ENCODE results near the gene CDH12. TPM values are rescaled to one million over a fixed set of nuclear protein-coding genes. Genes with fewer than 3 reads are reported as not detected.

The CDH12 gene
- polyA plus RNA-seq, 2 donors: 0.01 TPM; not detected in 1

DNA sequence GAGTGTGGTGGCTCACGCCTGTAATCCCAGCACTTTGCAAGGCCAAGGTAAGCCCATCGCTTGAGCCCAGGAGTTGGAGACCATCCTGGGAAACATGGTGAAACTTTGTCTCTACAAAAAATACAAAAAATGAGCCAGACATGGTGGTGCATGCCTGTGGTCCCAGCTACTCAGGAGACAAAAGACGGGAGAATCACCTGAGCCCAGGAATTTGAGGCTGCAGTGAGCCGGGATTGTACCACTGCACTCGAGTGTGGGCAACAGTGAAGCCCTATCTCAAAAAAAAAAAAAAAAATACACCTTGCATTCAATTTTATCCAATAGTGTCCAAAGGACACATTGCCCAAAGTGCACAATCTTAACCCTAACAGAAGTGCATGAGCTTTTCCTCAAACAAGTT lies 372.8 kb downstream of the CDH12 start:
- no peaks in the 10 kb centered on the region for H3K36me3 ChIP-seq (ENCODE audit: control insufficient read depth in 2 of 2, insufficient read depth in 2 of 2, low read length in 1 of 2)
- no peak overlapping the region for H3K4me3 ChIP-seq (ENCODE audit: low read depth in 1 of 2, low read length in 2 of 2)
- no peak overlapping the region for H3K27ac ChIP-seq (ENCODE audit: low read depth in 2 of 2, low read length in 1 of 2)
- H3K4me1 ChIP-seq (ENCODE audit: control insufficient read depth in 2 of 2, insufficient read depth in 2 of 2, low read length in 1 of 2): no peaks in the 10 kb centered on the region
- WGBS, 2 donors: 66 to 70% methylated on average over 5 of the region's 5 CpGs
- H3K9me3 ChIP-seq (ENCODE audit: control insufficient read depth in 2 of 2, insufficient read depth in 1 of 2, low read depth in 1 of 2, low read length in 1 of 2): no peaks in the 10 kb centered on the region
- no peaks in the 10 kb centered on the region for H3K27me3 ChIP-seq (ENCODE audit: control insufficient read depth in 1 of 2, insufficient read depth in 2 of 2, low read length in 2 of 2)

GRCh38 chr5:22473886-22474285 lies 379.3 kb downstream of the CDH12 start:
- WGBS, 2 donors: 58 to 68% methylated on average over 2 of the region's 2 CpGs
- Histone ChIP-seq H3K36me3 (ENCODE audit: control insufficient read depth in 2 of 2, insufficient read depth in 2 of 2, low read length in 1 of 2) (no peaks in the 10 kb centered on the region), H3K9me3 (ENCODE audit: control insufficient read depth in 2 of 2, insufficient read depth in 1 of 2, low read depth in 1 of 2, low read length in 1 of 2) (no peaks in the 10 kb centered on the region), H3K4me3 (ENCODE audit: low read depth in 1 of 2, low read length in 2 of 2) (no peak overlapping the region), H3K27me3 (ENCODE audit: control insufficient read depth in 1 of 2, insufficient read depth in 2 of 2, low read length in 2 of 2) (no peaks in the 10 kb centered on the region), H3K4me1 (ENCODE audit: control insufficient read depth in 2 of 2, insufficient read depth in 2 of 2, low read length in 1 of 2) (no peaks in the 10 kb centered on the region), H3K27ac (ENCODE audit: low read depth in 2 of 2, low read length in 1 of 2) (no peak overlapping the region)

GRCh38 chr5:22471154-22471553 lies 382.0 kb downstream of the CDH12 start:
- no peaks in the 10 kb centered on the region for H3K27me3 ChIP-seq (ENCODE audit: control insufficient read depth in 1 of 2, insufficient read depth in 2 of 2, low read length in 2 of 2)
- no peak overlapping the region for H3K4me3 ChIP-seq (ENCODE audit: low read depth in 1 of 2, low read length in 2 of 2)
- H3K36me3 ChIP-seq (ENCODE audit: control insufficient read depth in 2 of 2, insufficient read depth in 2 of 2, low read length in 1 of 2): no peaks in the 10 kb centered on the region
- no peak overlapping the region for H3K27ac ChIP-seq (ENCODE audit: low read depth in 2 of 2, low read length in 1 of 2)
- 67 to 72% methylated on average over 2 of the region's 2 CpGs for WGBS, 2 donors
- H3K9me3 ChIP-seq (ENCODE audit: control insufficient read depth in 2 of 2, insufficient read depth in 1 of 2, low read depth in 1 of 2, low read length in 1 of 2): no peaks in the 10 kb centered on the region
- H3K4me1 ChIP-seq (ENCODE audit: control insufficient read depth in 2 of 2, insufficient read depth in 2 of 2, low read length in 1 of 2): no peaks in the 10 kb centered on the region

- Histone ChIP-seq H3K4me3 (ENCODE audit: low read depth in 1 of 2, low read length in 2 of 2) (no peak overlapping the region), H3K4me1 (ENCODE audit: control insufficient read depth in 2 of 2, insufficient read depth in 2 of 2, low read length in 1 of 2) (no peaks in the 10 kb centered on the region), H3K9me3 (ENCODE audit: control insufficient read depth in 2 of 2, insufficient read depth in 1 of 2, low read depth in 1 of 2, low read length in 1 of 2) (no peaks in the 10 kb centered on the region), H3K27ac (ENCODE audit: low read depth in 2 of 2, low read length in 1 of 2) (no peak overlapping the region), H3K27me3 (ENCODE audit: control insufficient read depth in 1 of 2, insufficient read depth in 2 of 2, low read length in 2 of 2) (no peaks in the 10 kb centered on the region), H3K36me3 (ENCODE audit: control insufficient read depth in 2 of 2, insufficient read depth in 2 of 2, low read length in 1 of 2) (no peaks in the 10 kb centered on the region)
- WGBS, 2 donors: 92 to 93% methylated on average over 3 of the region's 3 CpGs
Observed at GRCh38 chr5:22470408-22470807, 382.7 kb downstream of the CDH12 start.

DNA sequence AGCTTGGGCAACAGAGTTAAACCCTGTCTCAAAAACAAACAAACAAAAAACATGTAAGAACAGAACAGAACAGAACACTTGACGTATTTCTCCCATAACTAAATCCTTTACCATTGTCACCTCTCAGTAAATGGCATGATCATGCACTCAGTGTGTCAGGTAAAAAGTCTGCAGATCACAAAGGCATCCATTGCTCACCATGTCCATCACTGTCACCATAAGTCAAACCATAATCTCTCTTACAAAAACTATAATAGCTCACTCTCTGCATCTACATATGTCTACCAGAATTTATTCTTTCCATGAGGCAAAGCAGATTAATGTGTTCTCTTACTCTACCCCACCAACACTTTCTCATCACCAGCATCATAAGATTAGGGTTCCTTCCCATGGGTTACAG lies 387.5 kb downstream of the CDH12 start:
- Histone ChIP-seq H3K27me3 (ENCODE audit: control insufficient read depth in 1 of 2, insufficient read depth in 2 of 2, low read length in 2 of 2) (no peaks in the 10 kb centered on the region), H3K4me1 (ENCODE audit: control insufficient read depth in 2 of 2, insufficient read depth in 2 of 2, low read length in 1 of 2) (no peaks in the 10 kb centered on the region), H3K9me3 (ENCODE audit: control insufficient read depth in 2 of 2, insufficient read depth in 1 of 2, low read depth in 1 of 2, low read length in 1 of 2) (no peaks in the 10 kb centered on the region), H3K36me3 (ENCODE audit: control insufficient read depth in 2 of 2, insufficient read depth in 2 of 2, low read length in 1 of 2) (no peaks in the 10 kb centered on the region), H3K4me3 (ENCODE audit: low read depth in 1 of 2, low read length in 2 of 2) (no peak overlapping the region), H3K27ac (ENCODE audit: low read depth in 2 of 2, low read length in 1 of 2) (no peak overlapping the region)
- whole genome bisulfite sequencing, 2 donors: 55 to 70% methylated on average over 1 of the region's 1 CpG

- no peaks in the 10 kb centered on the region for H3K36me3 ChIP-seq (ENCODE audit: control insufficient read depth in 2 of 2, insufficient read depth in 2 of 2, low read length in 1 of 2)
- 48 to 49% methylated on average over 3 of the region's 3 CpGs for WGBS, 2 donors
- H3K4me1 ChIP-seq (ENCODE audit: control insufficient read depth in 2 of 2, insufficient read depth in 2 of 2, low read length in 1 of 2): no peaks in the 10 kb centered on the region
- H3K9me3 ChIP-seq (ENCODE audit: control insufficient read depth in 2 of 2, insufficient read depth in 1 of 2, low read depth in 1 of 2, low read length in 1 of 2): no peaks in the 10 kb centered on the region
- no peak overlapping the region for H3K27ac ChIP-seq (ENCODE audit: low read depth in 2 of 2, low read length in 1 of 2)
- no peak overlapping the region for H3K4me3 ChIP-seq (ENCODE audit: low read depth in 1 of 2, low read length in 2 of 2)
- H3K27me3 ChIP-seq (ENCODE audit: control insufficient read depth in 1 of 2, insufficient read depth in 2 of 2, low read length in 2 of 2): no peaks in the 10 kb centered on the region
Observed at GRCh38 chr5:22465177-22465576, 388.0 kb downstream of the CDH12 start.

DNA sequence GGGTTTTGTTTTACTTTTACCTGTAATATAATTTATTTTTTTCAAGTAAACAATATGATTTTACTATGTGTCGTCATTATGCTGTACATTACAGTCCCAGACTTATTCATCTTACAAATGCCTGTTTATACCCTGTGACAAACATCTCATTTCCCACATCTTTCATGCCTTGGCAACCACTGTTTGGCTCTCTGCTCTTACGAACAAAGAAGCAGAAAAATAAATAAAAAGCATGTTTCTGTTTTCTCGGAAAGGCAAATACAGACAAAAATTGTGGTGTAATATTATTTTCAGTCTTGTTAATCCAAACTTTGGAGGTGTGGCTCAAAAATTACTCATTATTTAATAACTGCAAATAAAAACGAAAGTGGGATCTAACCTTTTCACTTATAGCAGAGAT lies 393.0 kb downstream of the CDH12 start:
- WGBS, 2 donors: 37 to 50% methylated on average over 4 of the region's 4 CpGs

DNA sequence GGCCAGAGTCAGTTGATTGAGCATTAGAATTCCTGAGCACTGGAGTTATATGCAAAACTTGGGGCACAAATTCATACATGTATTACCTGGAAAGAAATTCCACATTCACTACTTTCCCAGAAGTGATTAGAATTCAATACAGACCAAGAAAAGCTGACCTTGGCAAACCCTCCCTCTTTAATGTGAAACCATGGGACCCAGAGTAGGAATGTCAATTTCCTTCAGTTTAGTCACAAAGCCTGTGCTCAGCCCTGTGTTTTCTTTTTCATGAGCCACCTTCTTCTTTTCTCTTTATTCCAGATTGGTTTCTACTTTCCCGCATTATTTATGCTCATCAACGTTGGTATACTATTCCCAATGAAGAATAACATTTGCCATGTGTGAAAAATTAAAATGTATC lies 420.2 kb downstream of the CDH12 start:
- 81 to 83% methylated on average over 2 of the region's 2 CpGs for WGBS, 2 donors
- H3K27me3 ChIP-seq (ENCODE audit: control insufficient read depth in 1 of 2, insufficient read depth in 2 of 2, low read length in 2 of 2): no peaks in the 10 kb centered on the region
- no peak overlapping the region for H3K27ac ChIP-seq (ENCODE audit: low read depth in 2 of 2, low read length in 1 of 2)
- H3K4me3 ChIP-seq (ENCODE audit: low read depth in 1 of 2, low read length in 2 of 2): no peak overlapping the region
- H3K9me3 ChIP-seq (ENCODE audit: control insufficient read depth in 2 of 2, insufficient read depth in 1 of 2, low read depth in 1 of 2, low read length in 1 of 2): no peaks in the 10 kb centered on the region
- H3K4me1 ChIP-seq (ENCODE audit: control insufficient read depth in 2 of 2, insufficient read depth in 2 of 2, low read length in 1 of 2): no peaks in the 10 kb centered on the region
- H3K36me3 ChIP-seq (ENCODE audit: control insufficient read depth in 2 of 2, insufficient read depth in 2 of 2, low read length in 1 of 2): no peaks in the 10 kb centered on the region

More for the DNA sequence above, 393.0 kb downstream of the CDH12 start:
- Histone ChIP-seq H3K4me3 (ENCODE audit: low read depth in 1 of 2, low read length in 2 of 2) (no peak overlapping the region), H3K27ac (ENCODE audit: low read depth in 2 of 2, low read length in 1 of 2) (no peak overlapping the region), H3K9me3 (ENCODE audit: control insufficient read depth in 2 of 2, insufficient read depth in 1 of 2, low read depth in 1 of 2, low read length in 1 of 2) (no peaks in the 10 kb centered on the region), H3K4me1 (ENCODE audit: control insufficient read depth in 2 of 2, insufficient read depth in 2 of 2, low read length in 1 of 2) (no peaks in the 10 kb centered on the region), H3K27me3 (ENCODE audit: control insufficient read depth in 1 of 2, insufficient read depth in 2 of 2, low read length in 2 of 2) (no peaks in the 10 kb centered on the region), H3K36me3 (ENCODE audit: control insufficient read depth in 2 of 2, insufficient read depth in 2 of 2, low read length in 1 of 2) (no peaks in the 10 kb centered on the region)

- Histone ChIP-seq H3K36me3 (ENCODE audit: control insufficient read depth in 2 of 2, insufficient read depth in 2 of 2, low read length in 1 of 2) (no peaks in the 10 kb centered on the region), H3K27me3 (ENCODE audit: control insufficient read depth in 1 of 2, insufficient read depth in 2 of 2, low read length in 2 of 2) (no peaks in the 10 kb centered on the region), H3K9me3 (ENCODE audit: control insufficient read depth in 2 of 2, insufficient read depth in 1 of 2, low read depth in 1 of 2, low read length in 1 of 2) (no peaks in the 10 kb centered on the region), H3K4me3 (ENCODE audit: low read depth in 1 of 2, low read length in 2 of 2) (no peak overlapping the region), H3K27ac (ENCODE audit: low read depth in 2 of 2, low read length in 1 of 2) (no peak overlapping the region), H3K4me1 (ENCODE audit: control insufficient read depth in 2 of 2, insufficient read depth in 2 of 2, low read length in 1 of 2) (no peaks in the 10 kb centered on the region)
- WGBS, 2 donors: 70 to 75% methylated on average over 3 of the region's 3 CpGs
Observed at GRCh38 chr5:22431840-22432239, 421.3 kb downstream of the CDH12 start.

DNA sequence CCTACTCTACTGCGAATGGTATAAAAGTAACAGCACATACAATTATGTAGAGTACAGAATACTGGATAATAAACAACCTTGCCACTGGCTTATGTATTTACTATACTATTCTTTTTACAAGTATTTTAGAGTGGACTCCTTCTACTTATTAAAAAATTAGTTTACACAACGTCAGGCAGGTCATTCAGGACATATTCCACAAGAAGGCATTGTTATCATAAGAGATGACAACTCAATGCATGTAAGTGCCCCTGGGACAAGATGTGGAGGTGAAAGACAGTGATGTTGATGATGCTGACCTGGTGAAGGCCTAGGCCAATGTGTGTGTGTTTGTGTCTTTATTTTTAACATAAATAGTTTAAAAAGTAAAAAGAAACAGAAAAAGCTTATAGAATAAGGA lies 421.7 kb downstream of the CDH12 start:
- Histone ChIP-seq H3K9me3 (ENCODE audit: control insufficient read depth in 2 of 2, insufficient read depth in 1 of 2, low read depth in 1 of 2, low read length in 1 of 2) (no peaks in the 10 kb centered on the region), H3K4me3 (ENCODE audit: low read depth in 1 of 2, low read length in 2 of 2) (no peak overlapping the region), H3K27me3 (ENCODE audit: control insufficient read depth in 1 of 2, insufficient read depth in 2 of 2, low read length in 2 of 2) (no peaks in the 10 kb centered on the region), H3K4me1 (ENCODE audit: control insufficient read depth in 2 of 2, insufficient read depth in 2 of 2, low read length in 1 of 2) (no peaks in the 10 kb centered on the region), H3K36me3 (ENCODE audit: control insufficient read depth in 2 of 2, insufficient read depth in 2 of 2, low read length in 1 of 2) (no peaks in the 10 kb centered on the region), H3K27ac (ENCODE audit: low read depth in 2 of 2, low read length in 1 of 2) (no peak overlapping the region)
- WGBS, 2 donors: 61 to 67% methylated on average over 2 of the region's 2 CpGs

All from esophagus (tissue), 2 donors.